ENCODE measurements around the gene FFAR1.

- TF ChIP-seq FOXM1 (IDR thresholded peaks at IDR 0.05; ENCODE audit: borderline replicate concordance) = no peak
- TF ChIP-seq ARNT (IDR thresholded peaks at IDR 0.05) = no peak
- no peak for TF ChIP-seq ZNF384 (IDR thresholded peaks at IDR 0.05)
- no peak for TF ChIP-seq FOXK2 (IDR thresholded peaks at IDR 0.05)
- no peak for TF ChIP-seq FOXA1 (IDR thresholded peaks at IDR 0.05)
- no peak for TF ChIP-seq CTBP1 (IDR thresholded peaks at IDR 0.05; ENCODE audit: borderline replicate concordance)
- TF ChIP-seq SP1 (IDR thresholded peaks at IDR 0.05) = no peak
These were observed 30.0 kb downstream of the FFAR1 start for GRCh38 chr19:35377656-35378055.
